Ishikawa (cell line): ENCODE results near the gene NCOA5.

ENCODE experiments used
- CEBPB ChIP-seq: IDR thresholded peaks from 2 replicates; pipeline ENCODE4 v1.6.1; 2012
- CREB1 ChIP-seq: IDR thresholded peaks from 2 replicates; pipeline ENCODE4 v1.6.1; 2012; ENCODE audit warnings: low read depth
- EGR1 ChIP-seq: IDR thresholded peaks from 2 replicates; pipeline ENCODE4 v1.6.1; 2012
- EP300 ChIP-seq: IDR thresholded peaks from 2 replicates; pipeline ENCODE4 v1.6.1; 2012; ENCODE audit warnings: borderline replicate concordance
- FOXM1 ChIP-seq: IDR thresholded peaks from 2 replicates; pipeline ENCODE4 v1.6.1; 2012; ENCODE audit warnings: low read depth, borderline replicate concordance
- NFIC ChIP-seq: IDR thresholded peaks from 2 replicates; pipeline ENCODE4 v1.6.1; 2012
- RAD21 ChIP-seq: IDR thresholded peaks from 2 replicates; pipeline ENCODE4 v1.6.1; 2012; ENCODE audit warnings: low read depth
- TAF1 ChIP-seq: IDR thresholded peaks from 2 replicates; pipeline ENCODE4 v1.6.1; 2012; ENCODE audit warnings: low read depth, mild to moderate bottlenecking
- TCF12 ChIP-seq: IDR thresholded peaks from 2 replicates; pipeline ENCODE4 v1.6.1; 2012; ENCODE audit warnings: low read depth
- TEAD4 ChIP-seq: IDR thresholded peaks from 2 replicates; pipeline ENCODE4 v1.6.1; 2012
- YY1 ChIP-seq: IDR thresholded peaks from 2 replicates; pipeline ENCODE4 v1.6.1; 2012; ENCODE audit warnings: low read depth
- ZBTB7A ChIP-seq: IDR thresholded peaks from 2 replicates; pipeline ENCODE4 v1.6.1; 2012; ENCODE audit warnings: low read depth
- TF ChIP-seq, protein P1 (sequence below): IDR thresholded peaks from 2 replicates; pipeline ENCODE4 v1.6.1; 2012
- TF ChIP-seq, protein P2 (sequence below): IDR thresholded peaks from 2 replicates; pipeline ENCODE4 v1.6.1; 2012
- TF ChIP-seq, protein P3 (sequence below): IDR thresholded peaks from 2 replicates; pipeline ENCODE4 v1.6.1; 2012; ENCODE audit warnings: low read depth, mild to moderate bottlenecking

Gene NCOA5

DNA sequence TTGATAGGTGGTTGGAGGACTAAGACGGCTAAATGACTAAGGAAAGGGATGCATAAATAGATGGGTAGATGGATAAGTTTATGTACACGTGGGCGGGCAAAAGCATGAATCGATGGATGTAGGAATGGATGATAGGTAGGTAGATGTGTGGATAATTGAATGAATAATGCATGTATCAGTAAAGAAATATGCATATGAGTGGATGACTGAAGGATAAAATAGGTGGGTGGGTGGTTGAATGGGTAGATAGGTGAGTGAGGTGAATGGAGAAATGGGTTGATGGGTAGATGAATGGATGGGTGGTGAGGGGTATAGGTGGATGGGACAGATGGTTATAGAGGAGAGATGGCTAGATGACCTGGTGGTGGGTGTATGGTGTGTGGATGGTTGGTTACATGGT lies 40.6 kb downstream of the NCOA5 start:
- TF ChIP-seq, protein P1, sequence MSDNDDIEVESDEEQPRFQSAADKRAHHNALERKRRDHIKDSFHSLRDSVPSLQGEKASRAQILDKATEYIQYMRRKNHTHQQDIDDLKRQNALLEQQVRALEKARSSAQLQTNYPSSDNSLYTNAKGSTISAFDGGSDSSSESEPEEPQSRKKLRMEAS = no peak
- TF ChIP-seq, protein P2, sequence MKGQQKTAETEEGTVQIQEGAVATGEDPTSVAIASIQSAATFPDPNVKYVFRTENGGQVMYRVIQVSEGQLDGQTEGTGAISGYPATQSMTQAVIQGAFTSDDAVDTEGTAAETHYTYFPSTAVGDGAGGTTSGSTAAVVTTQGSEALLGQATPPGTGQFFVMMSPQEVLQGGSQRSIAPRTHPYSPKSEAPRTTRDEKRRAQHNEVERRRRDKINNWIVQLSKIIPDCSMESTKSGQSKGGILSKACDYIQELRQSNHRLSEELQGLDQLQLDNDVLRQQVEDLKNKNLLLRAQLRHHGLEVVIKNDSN = no peak
- no peak for TF ChIP-seq ZBTB7A
- TF ChIP-seq FOXM1 = no peak
- TF ChIP-seq, protein P3, sequence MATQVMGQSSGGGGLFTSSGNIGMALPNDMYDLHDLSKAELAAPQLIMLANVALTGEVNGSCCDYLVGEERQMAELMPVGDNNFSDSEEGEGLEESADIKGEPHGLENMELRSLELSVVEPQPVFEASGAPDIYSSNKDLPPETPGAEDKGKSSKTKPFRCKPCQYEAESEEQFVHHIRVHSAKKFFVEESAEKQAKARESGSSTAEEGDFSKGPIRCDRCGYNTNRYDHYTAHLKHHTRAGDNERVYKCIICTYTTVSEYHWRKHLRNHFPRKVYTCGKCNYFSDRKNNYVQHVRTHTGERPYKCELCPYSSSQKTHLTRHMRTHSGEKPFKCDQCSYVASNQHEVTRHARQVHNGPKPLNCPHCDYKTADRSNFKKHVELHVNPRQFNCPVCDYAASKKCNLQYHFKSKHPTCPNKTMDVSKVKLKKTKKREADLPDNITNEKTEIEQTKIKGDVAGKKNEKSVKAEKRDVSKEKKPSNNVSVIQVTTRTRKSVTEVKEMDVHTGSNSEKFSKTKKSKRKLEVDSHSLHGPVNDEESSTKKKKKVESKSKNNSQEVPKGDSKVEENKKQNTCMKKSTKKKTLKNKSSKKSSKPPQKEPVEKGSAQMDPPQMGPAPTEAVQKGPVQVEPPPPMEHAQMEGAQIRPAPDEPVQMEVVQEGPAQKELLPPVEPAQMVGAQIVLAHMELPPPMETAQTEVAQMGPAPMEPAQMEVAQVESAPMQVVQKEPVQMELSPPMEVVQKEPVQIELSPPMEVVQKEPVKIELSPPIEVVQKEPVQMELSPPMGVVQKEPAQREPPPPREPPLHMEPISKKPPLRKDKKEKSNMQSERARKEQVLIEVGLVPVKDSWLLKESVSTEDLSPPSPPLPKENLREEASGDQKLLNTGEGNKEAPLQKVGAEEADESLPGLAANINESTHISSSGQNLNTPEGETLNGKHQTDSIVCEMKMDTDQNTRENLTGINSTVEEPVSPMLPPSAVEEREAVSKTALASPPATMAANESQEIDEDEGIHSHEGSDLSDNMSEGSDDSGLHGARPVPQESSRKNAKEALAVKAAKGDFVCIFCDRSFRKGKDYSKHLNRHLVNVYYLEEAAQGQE = no peak

- TF ChIP-seq, protein P3 = no peak
- TF ChIP-seq YY1 (no peak), EGR1 (no peak), ZBTB7A (no peak), RAD21 (no peak), NFIC (no peak), TEAD4 (no peak), TAF1 (no peak), TCF12 (no peak), CREB1 (no peak), EP300 (no peak), FOXM1 (no peak), CEBPB (no peak)
- TF ChIP-seq, protein P2 = no peak
- TF ChIP-seq, protein P1 = no peak
Observed at GRCh38 chr20:46047821-46048220, 41.9 kb downstream of the NCOA5 start.

DNA sequence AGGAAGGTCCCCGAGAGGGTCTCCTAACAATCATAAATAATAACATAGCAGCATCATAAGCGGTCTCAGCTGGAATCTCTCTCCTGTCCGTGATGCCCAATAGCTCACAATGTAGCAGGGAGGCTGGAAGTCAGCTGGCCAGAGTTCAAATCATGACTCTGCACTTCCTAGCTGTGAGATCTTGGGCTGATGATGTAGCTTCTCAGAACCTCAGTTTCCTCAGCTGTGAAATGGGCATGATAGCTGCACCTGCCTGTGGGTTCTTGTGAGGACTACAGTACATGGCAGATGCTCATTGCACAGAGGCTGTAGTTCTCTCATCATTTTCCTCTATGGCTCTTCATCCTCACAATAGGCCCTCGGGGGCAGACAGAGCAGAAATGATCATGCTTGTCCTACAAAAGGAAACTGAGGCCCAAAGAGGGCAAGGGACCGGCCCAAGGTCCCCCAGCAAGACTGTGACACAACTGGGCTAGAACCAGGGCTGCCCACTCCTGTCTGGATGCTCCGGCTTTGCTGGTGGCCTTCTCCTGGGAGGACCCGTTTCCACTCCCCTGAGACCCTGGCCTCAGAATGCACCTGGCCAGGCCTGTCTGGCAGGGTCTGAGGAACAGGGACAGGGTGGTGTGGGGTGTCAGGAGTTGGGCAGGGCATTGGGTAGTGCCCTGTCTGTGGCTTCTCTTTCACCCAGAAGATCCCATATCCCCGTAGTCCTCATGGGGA lies 43.0 kb downstream of the NCOA5 start:
- TF ChIP-seq, protein P1 = no peak

- TF ChIP-seq FOXM1 (no peak), EGR1 (no peak), EP300 (no peak), RAD21 (no peak), NFIC (no peak)
- TF ChIP-seq, protein P3 = no peak
- TF ChIP-seq, protein P1 = no peak
Observed at GRCh38 chr20:46044896-46045295, 44.9 kb downstream of the NCOA5 start.

DNA sequence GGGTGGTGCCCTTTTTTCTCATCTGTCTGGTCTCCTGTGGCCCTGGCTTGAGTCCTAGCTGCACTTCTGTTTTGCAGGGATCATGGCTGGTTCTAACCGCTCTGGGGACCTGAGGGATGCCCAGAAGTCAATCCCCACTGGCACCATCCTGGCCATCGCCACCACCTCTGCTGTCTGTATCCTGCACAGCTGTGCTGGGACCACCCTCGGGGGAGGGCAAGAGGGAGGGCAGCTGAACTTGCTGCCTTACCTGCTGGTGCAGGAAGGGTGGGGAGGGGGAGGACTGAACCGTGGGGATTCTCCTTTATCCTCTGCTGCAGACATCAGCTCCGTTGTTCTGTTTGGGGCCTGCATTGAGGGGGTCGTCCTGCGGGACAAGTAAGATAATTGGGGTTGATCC lies 46.2 kb downstream of the NCOA5 start:
- TF ChIP-seq NFIC = no peak
